ENCODE data around the gene HERC4. TPM values are rescaled to one million over a fixed set of nuclear protein-coding genes. Genes with fewer than 3 reads are reported as not detected.

HERC4 gene
- total and polyA plus RNA-seq, 9 of the 15 experiments (the other 6 are each of a cell fraction or from before 2014, with no cell fraction given), result 12.5 to 33.5 (median 22.8) TPM

DNA sequence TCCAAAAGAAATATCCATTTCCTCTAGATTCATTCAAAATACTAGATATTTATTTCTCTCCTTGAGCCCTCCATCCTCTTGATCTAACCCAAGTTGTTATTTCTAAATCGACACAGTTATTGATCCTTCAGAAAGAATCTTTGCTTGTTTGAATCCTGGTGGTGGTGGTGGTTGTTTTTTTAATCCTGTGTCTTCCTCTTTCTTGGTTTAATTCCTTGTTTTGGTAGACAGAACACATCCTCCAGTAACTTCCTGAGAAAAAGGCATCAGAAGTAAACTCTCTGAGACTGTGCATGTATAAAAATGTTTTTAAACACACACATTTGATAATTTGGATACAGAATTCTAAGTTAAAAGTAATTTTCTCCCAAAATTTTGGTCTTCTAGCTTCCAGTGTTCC lies 140.7 kb downstream of the HERC4 start:
- in situ Hi-C loops (cut with MboI) (no loop called here), intact Hi-C loops (cut with micrococcal nuclease) (no loop called here)
- no peaks in the 10 kb centered on the region for H3K79me2 ChIP-seq (ENCODE audit: control insufficient read depth, insufficient read depth, low read length)
- no peak overlapping the region for H3K9ac ChIP-seq (ENCODE audit: insufficient read depth in 1 of 2, low read depth in 2 of 2, low read length in 2 of 2)
- no peak for TF ChIP-seq ZC3H8 (IDR thresholded peaks at IDR 0.05)
- TF ChIP-seq YY1 (IDR thresholded peaks at IDR 0.05; ENCODE audit: borderline replicate concordance in 1 of 3, control insufficient read depth in 1 of 3, extremely low read depth in 1 of 3, insufficient read depth in 3 of 3, insufficient read length in 1 of 3, insufficient replicate concordance in 2 of 3, low read depth in 1 of 3, low read length in 2 of 3), result no peak
- no peak for TF ChIP-seq MCM2 (IDR thresholded peaks at IDR 0.05; ENCODE audit: low read depth)
- TF ChIP-seq KDM2B (CRISPR knock-in tag; IDR thresholded peaks at IDR 0.05), result no peak
- no peak for TF ChIP-seq FOXJ3 (CRISPR knock-in tag; IDR thresholded peaks at IDR 0.05)
- no peak for TF ChIP-seq ESRRA (IDR thresholded peaks at IDR 0.05; ENCODE audit: borderline replicate concordance, low read depth)
- TF ChIP-seq, protein P1, sequence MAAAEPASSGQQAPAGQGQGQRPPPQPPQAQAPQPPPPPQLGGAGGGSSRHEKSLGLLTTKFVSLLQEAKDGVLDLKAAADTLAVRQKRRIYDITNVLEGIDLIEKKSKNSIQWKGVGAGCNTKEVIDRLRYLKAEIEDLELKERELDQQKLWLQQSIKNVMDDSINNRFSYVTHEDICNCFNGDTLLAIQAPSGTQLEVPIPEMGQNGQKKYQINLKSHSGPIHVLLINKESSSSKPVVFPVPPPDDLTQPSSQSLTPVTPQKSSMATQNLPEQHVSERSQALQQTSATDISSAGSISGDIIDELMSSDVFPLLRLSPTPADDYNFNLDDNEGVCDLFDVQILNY (CRISPR knock-in tag; IDR thresholded peaks at IDR 0.05), result no peak
- no peak for TF ChIP-seq EP400 (IDR thresholded peaks at IDR 0.05)
- TF ChIP-seq MYC (IDR thresholded peaks at IDR 0.05; ENCODE audit: low read depth, low read length), result no peak
- no peak for TF ChIP-seq MYC (CRISPR knock-in tag; IDR thresholded peaks at IDR 0.05; ENCODE audit: borderline replicate concordance, low read depth)
- no peak overlapping the region for H3K27ac ChIP-seq (ENCODE audit: extremely low read depth, low read depth, low read length)
- 37% methylated on average over 1 of the region's 1 CpG for WGBS (ENCODE audit: insufficient coverage, low coverage, missing lambda C conversion rate)
- DNase-seq (ENCODE audit: extremely low read depth in 1 of 4, low spot score in 3 of 4) (no peak), ATAC-seq (no peak), FAIRE-seq (peak; percentile 37)
- H4K20me1 ChIP-seq (replicated peaks; ENCODE audit: control insufficient read depth, insufficient read depth, low read length), result no peaks in the 10 kb centered on the region
- H3K4me2 ChIP-seq (ENCODE audit: insufficient read depth, low read length), result no peak overlapping the region
- POLR2A ChIA-PET, result no interaction called here
- no peaks in the 10 kb centered on the region for H3K9me1 ChIP-seq (ENCODE audit: control insufficient read depth, insufficient read depth, low read length)
- no peak overlapping the region for H3K4me3 ChIP-seq
- peaks cover 23% of the 10 kb centered on the region for H3K36me3 ChIP-seq (ENCODE audit: control insufficient read depth, insufficient read depth, low read length)
- no peaks in the 10 kb centered on the region for H3K27me3 ChIP-seq (ENCODE audit: control insufficient read depth in 2 of 2, insufficient read depth in 2 of 2, low read length in 2 of 2)
- no peaks in the 10 kb centered on the region for H3K9me3 ChIP-seq (replicated peaks; ENCODE audit: control insufficient read depth, insufficient read depth, low read depth, low read length)
- H2AFZ ChIP-seq (ENCODE audit: low read depth, low read length), result no peak overlapping the region
- CTCF ChIA-PET (ENCODE audit: low intra/inter-chr PET ratio), result no interaction called here
- no peaks in the 10 kb centered on the region for H3K4me1 ChIP-seq (replicated peaks in 1 of 2; ENCODE audit: control insufficient read depth in 2 of 2, insufficient read depth in 2 of 2, low read length in 2 of 2)
- no TSS peak for BruUV-seq (replicated peaks)
